Sigmoid colon (tissue), 4 donors: Measurements from ENCODE around the gene SELENOP.
A peak's percentile ranks its signal among the peaks of the same experiment; 100 is the strongest.

Experiments
- POLR2A ChIP-seq, 2 donors: fragments of 450-650 bp; IDR thresholded peaks; one replicate each; pipeline ENCODE4 v1.6.1; 2016; ENCODE audit warnings: antibody characterized with exemption in 2 of 2, mild to moderate bottlenecking in 2 of 2, moderate library complexity in 2 of 2
- POLR2AphosphoS5 ChIP-seq, 4 donors: sonication (generic); formaldehyde crosslinking; IDR thresholded peaks; one replicate each; pipeline ENCODE4 v1.6.1; 2017; ENCODE audit warnings: antibody characterized with exemption in 4 of 4
- TF ChIP-seq, protein P1 (sequence below), 4 experiments: fragments of 450-650 bp in 3 of 4; fragments of 200-600 bp in 1 of 4; IDR thresholded peaks; one replicate each; pipeline ENCODE4 v1.5.1; 2016 to 2019; ENCODE audit warnings: antibody characterized with exemption in 4 of 4, mild to moderate bottlenecking in 3 of 4, moderate library complexity in 2 of 4

DNA sequence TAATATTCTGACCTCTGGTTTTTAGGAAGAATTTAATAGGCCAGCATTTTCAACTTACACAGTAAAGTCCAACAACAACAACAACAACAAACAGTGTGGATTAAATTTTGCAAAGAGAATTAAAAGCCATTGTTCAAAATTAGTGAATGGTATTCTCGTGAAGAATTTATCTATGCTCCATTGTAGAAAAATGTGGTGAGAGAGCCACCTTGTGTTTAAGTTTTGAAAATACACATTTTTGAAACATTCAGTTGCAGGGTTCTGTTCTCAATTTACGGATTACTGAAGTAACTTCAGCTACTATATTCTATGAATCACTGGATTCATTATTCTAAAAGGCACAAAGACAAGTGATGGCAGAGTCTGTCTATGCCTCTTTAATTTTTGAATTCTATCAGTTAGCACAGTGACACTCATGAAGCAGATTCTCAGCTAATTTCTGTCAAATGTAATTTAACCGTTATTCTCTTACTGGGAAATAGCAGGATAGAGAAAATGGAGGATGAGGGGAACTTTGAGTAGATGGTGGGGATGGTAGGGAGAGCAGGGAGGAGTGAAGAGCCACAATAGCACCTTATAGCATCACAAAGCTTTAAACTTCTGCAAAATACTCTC lies 44.1 kb downstream of the SELENOP start:
- no peak for TF ChIP-seq POLR2A (IDR thresholded peaks at IDR 0.05)
- TF ChIP-seq, protein P1, sequence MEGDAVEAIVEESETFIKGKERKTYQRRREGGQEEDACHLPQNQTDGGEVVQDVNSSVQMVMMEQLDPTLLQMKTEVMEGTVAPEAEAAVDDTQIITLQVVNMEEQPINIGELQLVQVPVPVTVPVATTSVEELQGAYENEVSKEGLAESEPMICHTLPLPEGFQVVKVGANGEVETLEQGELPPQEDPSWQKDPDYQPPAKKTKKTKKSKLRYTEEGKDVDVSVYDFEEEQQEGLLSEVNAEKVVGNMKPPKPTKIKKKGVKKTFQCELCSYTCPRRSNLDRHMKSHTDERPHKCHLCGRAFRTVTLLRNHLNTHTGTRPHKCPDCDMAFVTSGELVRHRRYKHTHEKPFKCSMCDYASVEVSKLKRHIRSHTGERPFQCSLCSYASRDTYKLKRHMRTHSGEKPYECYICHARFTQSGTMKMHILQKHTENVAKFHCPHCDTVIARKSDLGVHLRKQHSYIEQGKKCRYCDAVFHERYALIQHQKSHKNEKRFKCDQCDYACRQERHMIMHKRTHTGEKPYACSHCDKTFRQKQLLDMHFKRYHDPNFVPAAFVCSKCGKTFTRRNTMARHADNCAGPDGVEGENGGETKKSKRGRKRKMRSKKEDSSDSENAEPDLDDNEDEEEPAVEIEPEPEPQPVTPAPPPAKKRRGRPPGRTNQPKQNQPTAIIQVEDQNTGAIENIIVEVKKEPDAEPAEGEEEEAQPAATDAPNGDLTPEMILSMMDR (IDR thresholded peaks at IDR 0.05): peak in 2 of 4 experiments; percentile 16 to 49
- TF ChIP-seq POLR2AphosphoS5 (IDR thresholded peaks at IDR 0.05): no peak
